ENCODE results near the gene SRSF10.

DNA sequence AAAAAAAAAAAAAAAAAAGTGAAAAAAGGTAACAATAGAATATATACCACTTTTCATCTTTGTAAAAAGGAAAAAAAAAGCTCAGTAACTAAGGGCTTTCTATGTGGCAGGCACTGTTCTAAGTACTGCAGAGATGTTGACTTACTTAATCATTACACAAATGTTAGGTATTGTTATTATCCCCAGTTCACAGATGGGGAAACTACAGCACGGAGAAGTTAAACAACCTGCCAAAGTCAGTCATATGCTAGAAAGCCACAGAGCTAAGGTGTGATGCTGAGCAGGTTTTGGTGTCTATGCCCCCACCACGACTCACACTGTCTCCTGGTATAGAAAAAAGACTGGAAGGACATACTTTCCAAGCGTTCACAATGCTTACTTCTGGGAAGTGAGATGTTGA lies 27.1 kb downstream of the SRSF10 start:
- TF ChIP-seq, protein P1, sequence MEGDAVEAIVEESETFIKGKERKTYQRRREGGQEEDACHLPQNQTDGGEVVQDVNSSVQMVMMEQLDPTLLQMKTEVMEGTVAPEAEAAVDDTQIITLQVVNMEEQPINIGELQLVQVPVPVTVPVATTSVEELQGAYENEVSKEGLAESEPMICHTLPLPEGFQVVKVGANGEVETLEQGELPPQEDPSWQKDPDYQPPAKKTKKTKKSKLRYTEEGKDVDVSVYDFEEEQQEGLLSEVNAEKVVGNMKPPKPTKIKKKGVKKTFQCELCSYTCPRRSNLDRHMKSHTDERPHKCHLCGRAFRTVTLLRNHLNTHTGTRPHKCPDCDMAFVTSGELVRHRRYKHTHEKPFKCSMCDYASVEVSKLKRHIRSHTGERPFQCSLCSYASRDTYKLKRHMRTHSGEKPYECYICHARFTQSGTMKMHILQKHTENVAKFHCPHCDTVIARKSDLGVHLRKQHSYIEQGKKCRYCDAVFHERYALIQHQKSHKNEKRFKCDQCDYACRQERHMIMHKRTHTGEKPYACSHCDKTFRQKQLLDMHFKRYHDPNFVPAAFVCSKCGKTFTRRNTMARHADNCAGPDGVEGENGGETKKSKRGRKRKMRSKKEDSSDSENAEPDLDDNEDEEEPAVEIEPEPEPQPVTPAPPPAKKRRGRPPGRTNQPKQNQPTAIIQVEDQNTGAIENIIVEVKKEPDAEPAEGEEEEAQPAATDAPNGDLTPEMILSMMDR (IDR thresholded peaks at IDR 0.05) = no peak
- TF ChIP-seq POLR2A (IDR thresholded peaks at IDR 0.05) = no peak

Data from body of pancreas (tissue), 4 donors.